Nucleus accumbens (tissue), 56 donors: ENCODE data around the gene TRAPPC12.

Experiments
- DNase-seq, 56 donors: peaks; one replicate each; lab custom pipeline; 2025; lab: John Stamatoyannopoulos, UW

Gene TRAPPC12

DNA sequence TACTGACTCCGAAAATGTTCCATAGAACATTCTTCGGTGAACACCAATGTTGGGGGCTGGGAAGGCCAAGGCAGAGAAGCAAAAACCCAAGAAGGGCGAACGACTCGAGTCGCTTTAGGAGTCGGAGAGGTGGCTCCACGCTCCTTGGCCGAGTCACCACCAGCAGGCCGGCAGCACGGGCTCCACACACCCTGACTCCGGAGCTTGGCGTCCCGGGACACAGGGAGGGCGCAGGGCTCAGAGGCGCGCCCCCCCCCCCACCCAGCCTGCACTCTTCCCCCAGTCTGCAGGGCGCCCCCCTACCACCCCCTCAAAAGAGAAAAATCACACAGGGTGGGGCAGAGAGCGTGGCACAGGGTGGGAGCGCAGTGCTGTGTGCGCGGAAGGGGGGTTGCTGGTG lies 147.4 kb downstream of the TRAPPC12 start:
- DNase-seq = no peak

DNA sequence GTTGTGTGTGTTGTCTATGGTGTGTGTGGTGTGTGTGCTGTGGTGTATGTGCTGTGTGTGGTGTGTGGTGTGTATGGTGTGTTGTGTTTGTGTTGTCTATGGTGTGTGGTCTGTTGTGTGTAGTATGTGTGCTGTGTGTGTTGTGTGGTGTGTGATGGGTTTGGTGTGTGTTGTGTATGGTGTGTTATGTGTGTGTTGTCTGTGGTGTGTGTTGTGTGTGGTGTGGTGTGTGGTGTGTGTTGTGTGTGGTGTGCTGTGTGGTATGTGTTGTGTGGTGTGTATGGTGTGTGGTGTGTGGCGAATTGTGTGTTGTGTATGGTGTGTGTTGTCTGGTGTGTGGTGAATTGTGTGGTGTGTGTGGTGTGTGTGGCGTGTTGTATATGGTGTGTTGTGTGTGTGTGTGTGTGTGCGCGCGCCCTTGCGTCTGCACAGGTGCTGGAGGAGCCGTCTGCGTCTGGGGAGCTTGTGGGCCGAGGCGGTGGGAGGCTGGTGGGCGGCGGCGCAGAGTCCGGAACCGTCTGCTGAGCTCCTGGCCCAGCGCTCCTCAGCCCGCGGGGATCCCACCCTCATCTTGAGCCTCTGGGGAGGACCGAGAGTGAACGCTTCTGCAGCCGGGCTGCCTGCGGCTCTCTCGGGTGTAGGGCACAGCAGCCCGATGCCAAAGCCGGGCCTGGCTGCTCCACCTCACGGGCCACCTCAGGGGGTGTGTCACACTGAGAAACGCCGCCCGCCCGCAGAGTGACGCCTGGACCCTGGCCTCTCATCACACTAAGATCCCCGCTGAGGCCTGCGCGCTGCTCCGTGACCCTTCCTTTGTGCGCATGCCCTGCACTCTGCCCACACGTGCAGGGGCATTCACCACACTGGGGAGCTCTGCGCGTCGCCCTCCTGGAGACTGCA lies 148.6 kb downstream of the TRAPPC12 start:
- DNase-seq = no peak
